Medulla oblongata (tissue), 1 donor: Measurements from ENCODE around the gene DDX20.
"Not testable (repeated sequence)": the region's sequence is repeated elsewhere in the genome, so short reads cannot be mapped to it uniquely, and the experiment has no call there.

Experiments
- DNase-seq: peaks from one replicate; pipeline ENCODE4 v3.0.0-alpha.2; 2015; ENCODE audit errors: extremely low spot score

DDX20 gene

GRCh38 chr1:111789666-111790316, 34.1 kb downstream of the DDX20 start:
- peak; percentile 19 for DNase-seq

DNA sequence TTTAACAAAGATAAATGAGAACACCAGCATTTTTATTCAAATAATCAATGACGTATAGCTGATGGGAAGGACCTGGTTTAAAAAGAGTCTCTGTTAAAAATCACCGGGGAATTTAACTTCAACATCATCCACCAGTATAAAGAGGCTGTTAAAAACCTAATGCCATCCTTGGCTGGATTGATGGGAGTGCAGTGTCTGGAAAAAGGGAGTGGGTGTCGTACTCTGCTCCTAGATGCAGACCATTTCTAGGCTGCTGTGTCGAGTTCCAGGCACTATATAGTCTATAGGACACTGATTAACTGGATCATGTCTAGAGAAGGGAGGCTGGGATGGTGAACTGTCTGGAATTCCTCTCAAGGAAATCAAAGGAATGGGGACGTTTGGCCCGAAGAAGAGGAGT, 36.1 kb downstream of the DDX20 start:
- no peak for DNase-seq

GRCh38 chr1:111792249-111792648, 36.5 kb downstream of the DDX20 start:
- no peak for DNase-seq

- DNase-seq, result no peak
Measured at GRCh38 chr1:111793923-111794322, 38.2 kb downstream of the DDX20 start.

- DNase-seq, result no peak
Measured at GRCh38 chr1:111795401-111795800, 39.7 kb downstream of the DDX20 start.

- DNase-seq, result no peak
Measured at GRCh38 chr1:111798580-111798979, 42.9 kb downstream of the DDX20 start.

DNA sequence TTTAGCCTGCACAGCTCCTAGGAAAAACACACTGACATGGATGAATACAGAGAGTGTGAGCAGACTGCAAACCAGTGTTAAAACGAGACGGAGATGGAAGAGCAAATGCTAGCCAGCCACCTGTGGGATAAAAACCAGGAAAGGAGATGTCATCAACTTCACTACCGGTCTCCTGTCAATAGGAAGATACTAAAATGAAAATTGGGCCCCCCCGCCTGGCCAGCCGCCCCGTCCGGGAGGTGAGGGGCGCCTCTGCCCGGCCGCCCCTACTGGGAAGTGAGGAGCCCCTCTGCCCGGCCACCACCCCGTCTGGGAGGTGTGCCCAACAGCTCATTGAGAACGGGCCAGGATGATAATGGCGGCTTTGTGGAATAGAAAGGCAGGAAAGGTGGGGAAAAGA, 44.0 kb downstream of the DDX20 start:
- not testable (repeated sequence) for DNase-seq

DNA sequence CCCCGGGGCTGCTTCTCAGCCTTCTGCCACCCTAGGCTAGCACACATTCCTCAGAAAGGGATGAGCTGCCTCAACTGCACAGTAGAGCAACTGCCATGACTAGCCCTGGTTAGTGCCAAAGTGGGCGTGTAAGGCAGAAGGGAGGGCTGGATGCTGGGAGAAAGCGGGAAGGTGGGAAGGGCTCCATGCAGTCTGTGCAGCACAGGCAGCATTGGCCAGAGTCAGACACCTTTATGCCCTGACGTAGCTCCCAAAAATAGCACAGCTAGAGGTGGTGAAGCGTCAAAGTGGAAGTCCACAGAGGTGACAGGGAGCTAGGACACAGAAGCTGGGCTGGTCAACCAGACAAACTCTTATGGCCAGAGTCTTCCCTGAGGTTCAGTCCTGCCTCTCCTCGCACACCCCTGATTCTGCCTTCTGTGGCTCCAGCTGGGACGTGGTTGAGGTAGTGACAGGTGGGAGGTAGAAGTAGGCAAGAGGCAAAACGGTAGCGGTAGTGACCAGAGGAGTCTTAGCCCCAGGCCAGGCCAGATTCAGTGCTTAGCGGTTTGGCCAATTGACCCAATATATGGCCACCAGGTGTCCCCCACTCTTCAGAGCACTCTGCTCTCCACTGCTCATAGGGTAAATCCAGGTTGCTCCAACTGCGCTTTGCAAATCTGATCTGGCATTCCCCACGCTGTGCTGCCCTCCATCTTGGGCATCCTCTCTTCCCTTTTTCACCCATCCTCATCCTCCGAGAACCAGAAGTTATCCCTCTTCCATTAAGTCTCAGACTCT, 45.6 kb downstream of the DDX20 start:
- DNase-seq, result no peak

DNA sequence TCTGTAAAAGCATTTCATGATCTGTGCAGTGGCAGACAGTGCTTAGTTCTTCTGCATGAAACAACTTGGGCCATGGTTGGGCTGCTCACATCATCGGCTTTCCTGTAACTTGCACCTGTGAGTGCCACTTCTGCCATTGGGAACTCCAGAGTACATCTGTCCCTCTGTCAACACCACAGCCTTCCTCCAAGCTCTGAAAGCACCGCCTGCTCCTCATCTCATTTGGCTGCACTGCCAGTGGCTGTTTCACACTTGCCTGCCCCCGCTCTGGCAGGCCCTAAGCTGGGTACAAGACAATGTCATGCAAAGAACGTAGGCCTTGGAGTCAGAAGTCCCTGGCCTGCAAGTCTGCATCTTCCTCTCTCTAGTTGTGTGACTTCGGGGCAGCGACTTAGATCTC, 46.4 kb downstream of the DDX20 start:
- DNase-seq, result no peak

DNA sequence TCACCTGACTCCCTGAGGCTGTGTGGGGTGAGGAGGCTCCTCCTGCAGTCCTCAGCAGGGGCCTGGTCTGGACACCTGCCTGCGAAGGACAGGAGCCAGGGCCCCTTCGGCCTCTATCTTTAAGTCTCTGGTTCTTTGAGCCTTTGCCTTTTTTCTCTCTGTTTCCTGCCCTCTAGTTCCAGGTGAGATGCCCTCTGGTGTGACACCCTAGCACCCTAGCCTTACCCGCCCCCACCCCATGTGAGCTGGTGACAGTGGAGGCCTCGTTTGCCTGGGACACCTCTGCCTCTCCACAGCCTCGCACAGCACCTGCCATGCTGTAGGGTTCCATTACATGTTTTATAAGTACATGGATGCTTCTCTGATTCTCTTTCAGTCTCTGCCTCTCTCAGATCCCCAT, 47.3 kb downstream of the DDX20 start:
- no peak for DNase-seq

GRCh38 chr1:111803951-111804350, 48.2 kb downstream of the DDX20 start:
- no peak for DNase-seq

DNA sequence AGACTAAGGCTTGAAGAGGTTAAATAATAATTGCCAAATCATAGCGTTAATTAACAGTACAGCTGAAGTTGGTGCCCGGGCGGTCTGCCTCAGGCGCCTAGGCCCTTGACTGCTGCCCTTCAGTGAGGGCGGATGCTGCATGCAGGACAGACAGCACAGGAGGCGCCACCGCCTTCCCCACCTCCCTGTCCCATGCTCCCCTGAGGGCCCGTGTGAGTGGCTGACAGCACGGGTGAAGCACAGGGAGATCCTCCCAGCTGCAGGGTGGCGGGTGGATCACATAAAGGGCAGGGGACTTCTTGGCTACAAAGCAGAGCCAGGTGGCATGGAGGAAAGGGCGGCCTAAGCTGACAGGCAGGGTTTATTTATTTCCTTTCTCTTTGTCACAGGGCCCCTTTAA, 49.1 kb downstream of the DDX20 start:
- no peak for DNase-seq

DNA sequence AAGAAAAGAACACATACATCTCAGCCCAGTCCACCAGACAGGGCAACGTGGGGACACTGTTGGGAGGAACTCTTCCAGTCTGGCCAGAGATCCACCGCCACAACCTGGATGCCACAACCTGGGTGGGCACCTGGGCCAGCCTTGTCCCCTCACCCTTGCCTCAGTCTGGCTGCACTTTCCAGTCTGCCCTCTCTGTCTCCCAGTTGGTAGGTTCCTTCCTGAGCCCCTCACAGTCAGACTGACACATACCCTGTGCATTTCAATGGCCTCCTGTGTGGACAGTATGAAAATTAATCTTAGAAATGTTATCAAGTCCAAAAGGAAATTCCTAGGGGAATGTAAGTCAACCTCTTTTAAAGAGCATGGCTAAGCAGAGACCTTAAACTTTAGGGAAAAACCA, 49.5 kb downstream of the DDX20 start:
- no peak for DNase-seq

DNA sequence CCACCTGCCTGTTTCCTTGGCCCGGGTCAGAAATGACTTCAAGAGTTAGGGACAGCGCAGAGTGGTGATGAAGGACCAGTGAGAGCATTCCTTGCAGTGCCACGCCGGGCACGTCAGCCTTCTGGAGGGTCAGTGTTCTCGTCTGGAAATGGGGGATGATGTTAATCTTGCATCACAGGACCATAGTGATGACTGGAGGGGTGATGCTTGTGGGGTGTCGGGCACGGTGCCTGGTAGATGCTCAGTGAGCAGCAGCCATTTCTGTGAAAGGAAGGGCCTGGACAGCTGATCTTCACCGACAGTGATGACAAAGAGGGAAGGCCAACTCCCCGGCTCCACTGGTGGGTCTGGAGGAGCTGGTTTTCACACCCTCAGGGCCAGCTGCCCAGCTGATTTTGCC, 56.2 kb downstream of the DDX20 start:
- no peak for DNase-seq

DNA sequence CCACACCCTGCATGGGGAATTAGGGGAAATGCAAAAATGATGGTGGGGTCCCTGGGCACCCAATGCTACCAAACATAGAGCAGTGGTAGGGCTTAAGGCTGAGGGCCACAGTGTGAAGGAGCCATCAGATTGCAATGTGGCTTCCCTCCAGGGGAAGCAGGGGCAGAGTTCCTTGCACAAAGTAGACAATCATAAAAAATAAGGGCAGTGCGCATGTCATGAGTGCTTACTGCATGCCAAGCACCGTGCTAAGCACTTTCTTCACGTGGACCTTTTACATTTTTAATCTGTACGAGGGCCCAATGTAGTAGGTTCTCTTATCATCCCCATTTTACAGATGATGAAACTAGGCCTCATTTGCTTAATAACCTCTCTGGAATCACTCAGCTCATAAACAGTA, 56.6 kb downstream of the DDX20 start:
- no peak for DNase-seq

GRCh38 chr1:111813440-111814304, 58.0 kb downstream of the DDX20 start:
- no peak for DNase-seq

DNA sequence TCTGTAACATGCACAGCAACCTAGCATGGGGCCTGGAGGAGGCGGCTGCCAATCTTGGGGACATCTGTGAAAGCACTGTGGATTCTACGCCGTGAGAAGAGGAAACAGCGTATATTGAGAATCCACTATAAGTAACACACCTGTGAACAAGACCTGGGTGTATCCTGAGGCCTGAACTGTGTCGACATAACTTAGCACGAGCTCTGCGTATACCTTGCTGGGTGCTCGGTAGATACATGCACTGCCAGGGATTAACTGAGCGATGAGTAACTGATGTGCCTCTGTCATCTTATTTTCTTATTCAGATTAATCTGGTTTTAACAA, 58.6 kb downstream of the DDX20 start:
- DNase-seq, result no peak

DNA sequence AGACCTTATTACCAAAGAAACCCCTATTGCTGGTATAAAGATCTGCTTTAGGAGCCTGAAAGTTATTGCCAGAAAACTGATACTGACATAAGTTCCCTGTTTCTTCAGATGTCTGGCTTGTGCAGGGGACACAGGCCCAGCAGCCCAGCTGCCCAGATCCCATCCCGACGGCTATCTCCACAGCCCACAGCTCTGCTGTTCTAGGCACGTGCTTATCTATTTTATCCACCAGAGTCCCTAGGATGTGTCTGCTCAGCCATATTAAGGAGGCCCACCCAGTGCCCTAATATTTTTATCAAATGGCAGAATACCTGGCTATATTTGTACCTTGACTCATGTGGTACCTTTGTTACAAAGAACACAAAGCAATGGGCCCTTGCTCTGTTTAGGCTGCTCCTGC, 58.9 kb downstream of the DDX20 start:
- no peak for DNase-seq
